ENCODE data around the gene HRNR.

DNA sequence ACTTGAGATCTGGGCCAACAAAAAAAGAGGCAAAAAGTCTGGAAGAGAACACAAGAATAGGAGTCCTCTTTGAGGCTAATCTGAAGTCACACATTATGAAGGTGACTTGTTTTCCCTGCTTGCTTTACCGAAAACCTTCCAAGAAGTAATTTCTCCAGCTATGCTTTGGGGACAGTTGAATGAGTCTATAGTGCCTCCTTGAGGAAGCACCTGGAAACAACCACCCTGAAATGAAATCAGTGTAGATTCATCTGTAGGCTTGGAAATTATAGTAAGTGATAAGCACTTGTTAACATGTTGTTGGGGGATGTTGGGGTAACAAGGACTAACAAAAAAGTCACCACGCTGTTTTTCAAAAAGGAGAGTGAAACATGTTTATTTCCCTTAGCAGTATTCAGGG lies 41.6 kb downstream of the HRNR start:
- TF ChIP-seq ELF4 (IDR thresholded peaks at IDR 0.05) = no peak
- no peak for TF ChIP-seq ZNF384 (IDR thresholded peaks at IDR 0.05)
- no peak for TF ChIP-seq BHLHE40 (IDR thresholded peaks at IDR 0.05; ENCODE audit: borderline replicate concordance)

Measured in HEK293T (cell line).